GM19035 (cell line): ENCODE measurements around the gene TNFRSF12A.
"Not testable (repeated sequence)": the region's sequence is repeated elsewhere in the genome, so short reads cannot be mapped to it uniquely, and the experiment has no call there.

Source experiments
- ATAC-seq: cut with Tn5 transposase; IDR thresholded peaks from one replicate; pipeline ENCODE4 v1.9.1; 2021; ENCODE audit not compliant: unreplicated experiment

Gene TNFRSF12A

DNA sequence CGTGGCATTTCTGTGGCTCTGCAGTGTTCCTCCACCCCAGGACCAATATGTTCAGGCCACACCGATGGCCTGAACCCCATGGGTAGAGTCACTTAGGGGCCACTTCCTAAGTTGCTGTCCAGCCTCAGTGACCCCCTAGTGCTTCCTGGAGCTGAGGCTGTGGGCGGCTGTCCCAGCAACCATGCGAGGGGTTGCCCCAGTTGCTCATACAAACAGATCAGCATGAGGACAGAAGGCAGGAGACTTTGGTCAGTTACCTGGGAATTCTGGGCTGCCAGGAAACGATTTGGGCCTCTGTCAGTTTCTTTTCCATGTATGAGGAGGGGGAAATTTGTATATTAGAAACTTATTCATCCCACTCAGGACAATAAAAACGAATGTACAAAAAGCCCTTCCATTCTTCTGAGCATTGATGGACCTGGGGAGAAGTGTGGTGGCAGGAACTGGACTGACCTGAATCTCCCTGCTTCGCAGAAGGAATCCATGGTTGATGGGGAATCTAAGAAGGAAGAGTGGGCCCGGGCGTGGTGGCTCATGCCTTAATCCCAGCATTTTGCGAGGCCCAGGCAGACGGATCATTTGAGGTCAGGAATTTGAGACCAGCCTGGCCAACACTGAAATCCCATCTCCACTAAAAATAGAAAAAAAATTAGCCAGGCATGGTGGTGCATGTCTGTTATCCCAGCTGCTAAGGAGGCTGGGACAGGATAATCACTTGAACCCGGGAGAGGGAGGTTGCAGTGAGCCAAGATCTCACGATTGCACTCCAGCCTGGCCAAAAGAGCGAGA is 40.4 kb downstream of the TNFRSF12A start:
- ATAC-seq, result no peak

DNA sequence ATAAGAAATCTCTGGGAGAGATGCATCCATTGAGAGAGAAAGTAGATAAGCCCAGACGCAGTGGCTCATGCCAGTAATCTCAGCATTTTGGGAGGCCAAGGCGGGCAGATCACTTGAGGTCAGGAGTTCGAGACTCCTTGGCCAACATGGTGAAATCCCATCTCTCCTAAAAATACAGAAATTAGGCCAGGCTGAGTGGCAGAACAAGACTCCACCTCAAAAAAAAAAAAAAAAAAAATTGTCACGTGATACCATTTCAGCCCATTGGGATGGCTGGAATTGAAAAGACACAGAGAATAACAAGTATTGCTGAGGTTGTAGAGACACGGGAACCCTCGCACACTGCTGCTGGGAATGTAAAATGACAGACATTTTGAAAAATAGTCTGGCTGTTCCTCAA is 42.4 kb downstream of the TNFRSF12A start:
- ATAC-seq, result no peak

- no peak for ATAC-seq
These were observed 43.6 kb downstream of the TNFRSF12A start for GRCh38 chr16:3063625-3064386.

DNA sequence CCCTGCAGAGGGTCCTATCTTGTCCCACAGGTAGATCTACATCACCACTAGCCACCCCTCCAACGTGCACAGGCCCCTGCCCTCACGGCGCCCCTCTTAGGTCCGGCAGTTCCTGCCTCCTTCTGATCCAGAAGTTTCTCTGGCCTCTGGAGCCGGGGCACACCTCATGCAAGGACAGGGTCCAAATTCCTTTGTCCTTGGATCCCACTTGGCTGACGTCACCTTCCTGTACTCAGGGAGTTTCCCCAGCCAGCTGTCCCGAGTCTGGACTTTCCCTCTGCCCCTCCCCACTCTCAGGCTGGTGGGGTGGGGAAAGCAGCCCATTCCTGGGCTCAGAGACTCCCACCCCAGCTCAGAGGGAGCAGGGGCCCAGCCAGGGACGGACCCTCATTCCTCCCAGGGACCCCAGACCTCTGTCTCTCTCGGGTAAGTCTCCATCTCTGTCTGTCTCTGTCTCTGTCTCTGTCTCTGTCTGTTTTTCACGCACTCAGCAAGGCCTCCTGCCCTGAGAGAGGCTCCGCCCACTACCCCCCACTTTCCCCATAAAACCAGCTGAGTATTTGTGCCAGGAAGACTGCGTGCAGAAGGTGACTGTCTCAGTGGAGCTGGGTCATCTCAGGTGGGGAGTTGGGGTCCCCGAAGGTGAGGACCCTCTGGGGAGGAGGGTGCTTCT is 45.0 kb downstream of the TNFRSF12A start, which contains the start of gene IL32:
Gene IL32, plus strand, starts transcription at position 572 of the 673 bp plus-strand sequence. CDS start 172 bp downstream, outside the sequence.
- no peak for ATAC-seq

DNA sequence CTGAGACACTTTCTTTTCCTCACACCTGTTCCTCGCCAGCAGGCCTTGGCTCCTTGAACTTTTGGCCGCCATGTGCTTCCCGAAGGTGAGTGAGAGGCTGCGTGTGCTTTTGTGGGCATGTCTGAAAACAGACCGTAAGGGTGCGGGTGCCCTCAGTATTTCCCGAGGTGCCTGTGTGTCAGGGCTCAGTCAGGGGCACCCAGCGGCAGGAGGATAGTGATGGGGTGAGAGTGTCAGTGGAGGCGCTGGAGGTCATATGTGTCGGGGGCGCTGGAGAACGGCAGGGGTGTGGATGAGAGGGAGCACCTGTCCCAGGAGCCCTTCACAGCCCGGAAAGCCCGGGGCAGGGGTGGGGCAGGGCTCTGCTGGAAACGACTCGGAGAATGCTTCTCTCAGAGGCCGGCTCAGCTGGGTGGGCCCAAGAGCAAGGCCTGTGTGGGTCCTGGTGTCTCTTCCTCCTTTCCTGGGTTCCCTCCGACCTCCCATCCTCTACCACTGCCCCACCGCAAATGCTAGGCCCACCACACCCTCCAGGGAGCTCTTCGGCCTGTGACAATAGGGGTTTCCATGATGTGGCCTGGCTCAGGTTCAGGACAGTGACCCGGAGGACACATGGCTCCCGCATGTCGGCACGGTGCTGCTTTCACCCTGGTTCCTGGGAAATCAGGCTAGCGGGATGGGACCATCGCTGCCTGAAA is 45.7 kb downstream of the TNFRSF12A start:
- no peak for ATAC-seq

GRCh38 chr16:3066440-3066748 is 46.2 kb downstream of the TNFRSF12A start:
- ATAC-seq, result no peak

- ATAC-seq, result no peak
These were observed 48.3 kb downstream of the TNFRSF12A start for GRCh38 chr16:3068487-3068886.

DNA sequence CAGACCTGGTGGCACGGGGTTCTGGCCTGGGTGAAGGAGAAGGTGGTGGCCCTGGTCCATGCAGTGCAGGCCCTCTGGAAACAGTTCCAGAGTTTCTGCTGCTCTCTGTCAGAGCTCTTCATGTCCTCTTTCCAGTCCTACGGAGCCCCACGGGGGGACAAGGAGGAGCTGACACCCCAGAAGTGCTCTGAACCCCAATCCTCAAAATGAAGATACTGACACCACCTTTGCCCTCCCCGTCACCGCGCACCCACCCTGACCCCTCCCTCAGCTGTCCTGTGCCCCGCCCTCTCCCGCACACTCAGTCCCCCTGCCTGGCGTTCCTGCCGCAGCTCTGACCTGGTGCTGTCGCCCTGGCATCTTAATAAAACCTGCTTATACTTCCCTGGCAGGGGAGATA is 49.0 kb downstream of the TNFRSF12A start:
- not testable (repeated sequence) for ATAC-seq

GRCh38 chr16:3070608-3071111 is 50.5 kb downstream of the TNFRSF12A start:
- ATAC-seq, result no peak

GRCh38 chr16:3071655-3072054 is 51.5 kb downstream of the TNFRSF12A start:
- ATAC-seq, result no peak
